HG03354 (cell line): ENCODE measurements around the gene PDXK.

ENCODE experiments used
- ATAC-seq: cut with Tn5 transposase; IDR thresholded peaks from one replicate; pipeline ENCODE4 v1.9.1; 2021; ENCODE audit warnings: mild to moderate bottlenecking; ENCODE audit not compliant: unreplicated experiment, poor library complexity, severe bottlenecking

Gene PDXK

GRCh38 chr21:43774163-43774562 lies 55.2 kb downstream of the PDXK start:
- ATAC-seq: no peak

- no peak for ATAC-seq
Measured at GRCh38 chr21:43775190-43775589, 56.3 kb downstream of the PDXK start.

GRCh38 chr21:43775795-43776430 lies 57.0 kb downstream of the PDXK start, which contains the start of gene CSTB:
Gene CSTB, minus strand, starts transcription at chr21:43776308. Its CDS starts 39 bp downstream, at chr21:43776269.
- ATAC-seq: peak; percentile 66

- no peak for ATAC-seq
Measured at GRCh38 chr21:43777953-43778352, 59.0 kb downstream of the PDXK start.

- ATAC-seq: no peak
Measured at GRCh38 chr21:43778469-43779335, 59.8 kb downstream of the PDXK start.

- ATAC-seq: no peak
Measured at GRCh38 chr21:43779660-43780059, 60.7 kb downstream of the PDXK start.

- no peak for ATAC-seq
Measured at GRCh38 chr21:43781846-43782245, 62.9 kb downstream of the PDXK start.

- no peak for ATAC-seq
Measured at GRCh38 chr21:43782431-43783097, 63.6 kb downstream of the PDXK start.

GRCh38 chr21:43783098-43783700 lies 64.3 kb downstream of the PDXK start:
- no peak for ATAC-seq

- ATAC-seq: no peak
Measured at GRCh38 chr21:43785134-43785533, 66.2 kb downstream of the PDXK start.

GRCh38 chr21:43786300-43786806 lies 67.4 kb downstream of the PDXK start:
- no peak for ATAC-seq

GRCh38 chr21:43786807-43787440 lies 68.0 kb downstream of the PDXK start:
- ATAC-seq: no peak

GRCh38 chr21:43789276-43790009 lies 70.5 kb downstream of the PDXK start, which contains the start of gene RRP1:
Gene RRP1, plus strand, starts transcription at chr21:43789577. Its CDS starts 53 bp downstream, at chr21:43789630.
- peak; percentile 87 for ATAC-seq

GRCh38 chr21:43790010-43790524 lies 71.1 kb downstream of the PDXK start:
- ATAC-seq: no peak

GRCh38 chr21:43792406-43792805 lies 73.5 kb downstream of the PDXK start:
- ATAC-seq: no peak

- no peak for ATAC-seq
Measured at GRCh38 chr21:43793243-43793642, 74.3 kb downstream of the PDXK start.

- ATAC-seq: no peak
Measured at GRCh38 chr21:43794311-43794710, 75.4 kb downstream of the PDXK start.

GRCh38 chr21:43794857-43795256 lies 75.9 kb downstream of the PDXK start:
- ATAC-seq: no peak

GRCh38 chr21:43797415-43797814 lies 78.5 kb downstream of the PDXK start:
- no peak for ATAC-seq
